ENCODE measurements around the gene KIF17.

Gene KIF17

GRCh38 chr1:20660847-20661206 is 57.0 kb downstream of the KIF17 start:
- DNase-seq (ENCODE audit: low spot score) = no peak

- DNase-seq (ENCODE audit: low spot score) = no peak
Measured at GRCh38 chr1:20660363-20660762, 57.4 kb downstream of the KIF17 start.

GRCh38 chr1:20658166-20658915 is 59.5 kb downstream of the KIF17 start:
- no peak for DNase-seq (ENCODE audit: low spot score)

- no peak for DNase-seq (ENCODE audit: low spot score)
Measured at GRCh38 chr1:20657024-20657423, 60.8 kb downstream of the KIF17 start.

GRCh38 chr1:20654104-20654690 is 63.6 kb downstream of the KIF17 start:
- no peak for DNase-seq (ENCODE audit: low spot score)

- no peak for DNase-seq (ENCODE audit: low spot score)
Measured at GRCh38 chr1:20652300-20652699, 65.5 kb downstream of the KIF17 start.

GRCh38 chr1:20648946-20649345 is 68.9 kb downstream of the KIF17 start:
- DNase-seq (ENCODE audit: low spot score) = no peak

- DNase-seq (ENCODE audit: low spot score) = no peak
Measured at GRCh38 chr1:20648438-20648837, 69.4 kb downstream of the KIF17 start.

- no peak for DNase-seq (ENCODE audit: low spot score)
Measured at GRCh38 chr1:20645414-20645813, 72.4 kb downstream of the KIF17 start.

GRCh38 chr1:20644416-20644815 is 73.4 kb downstream of the KIF17 start:
- DNase-seq (ENCODE audit: low spot score) = no peak

- no peak for DNase-seq (ENCODE audit: low spot score)
Measured at GRCh38 chr1:20643080-20643479, 74.7 kb downstream of the KIF17 start.

- DNase-seq (ENCODE audit: low spot score) = no peak
Measured at GRCh38 chr1:20641975-20642374, 75.8 kb downstream of the KIF17 start.

- DNase-seq (ENCODE audit: low spot score) = peak; percentile 67
Measured at GRCh38 chr1:20640183-20640597, 77.6 kb downstream of the KIF17 start.

- no peak for DNase-seq (ENCODE audit: low spot score)
Measured at GRCh38 chr1:20636785-20637347, 80.9 kb downstream of the KIF17 start.

- DNase-seq (ENCODE audit: low spot score) = peak; percentile 14
Measured at GRCh38 chr1:20634594-20635084, 83.2 kb downstream of the KIF17 start.

- peak; percentile 16 for DNase-seq (ENCODE audit: low spot score)
Measured at GRCh38 chr1:20634065-20634593, 83.7 kb downstream of the KIF17 start.

GRCh38 chr1:20633190-20634064 is 84.4 kb downstream of the KIF17 start, which contains the start of gene PINK1:
TSS of gene PINK1 (plus strand) at chr1:20633458. CDS start at chr1:20633549, 91 bp downstream.
- peak; percentile 87 for DNase-seq (ENCODE audit: low spot score)

GRCh38 chr1:20632386-20632785 is 85.4 kb downstream of the KIF17 start:
- DNase-seq (ENCODE audit: low spot score) = no peak

GRCh38 chr1:20630729-20631128 is 87.1 kb downstream of the KIF17 start:
- no peak for DNase-seq (ENCODE audit: low spot score)

GRCh38 chr1:20626524-20626923 is 91.3 kb downstream of the KIF17 start:
- DNase-seq (ENCODE audit: low spot score) = no peak

- no peak for DNase-seq (ENCODE audit: low spot score)
Measured at GRCh38 chr1:20626098-20626427, 91.7 kb downstream of the KIF17 start.
